Measurements from ENCODE around the gene CD109.

- TF ChIP-seq POLR2A (IDR thresholded peaks at IDR 0.05; ENCODE audit: low read length): no peak
- TF ChIP-seq GATA1 (IDR thresholded peaks at IDR 0.05; ENCODE audit: low read depth, low read length): no peak
Observed at GRCh38 chr6:73774311-73774774, 78.3 kb downstream of the CD109 start.

Measured in erythroblast (primary cell).